ENCODE measurements around the gene SACM1L.
"Not testable (repeated sequence)": the region's sequence is repeated elsewhere in the genome, so short reads cannot be mapped to it uniquely, and the experiment has no call there.

SACM1L gene

GRCh38 chr3:45692866-45693265, 3.7 kb downstream of the SACM1L start:
- DNase-seq (ENCODE audit: low read depth) = no peak

- DNase-seq (ENCODE audit: low read depth) = no peak
These were observed 4.8 kb downstream of the SACM1L start for GRCh38 chr3:45693941-45694521.

GRCh38 chr3:45695166-45695565, 6.0 kb downstream of the SACM1L start:
- DNase-seq (ENCODE audit: low read depth) = not testable (repeated sequence)

- no peak for DNase-seq (ENCODE audit: low read depth)
These were observed 11.4 kb downstream of the SACM1L start for GRCh38 chr3:45700570-45701073.

- DNase-seq (ENCODE audit: low read depth) = no peak
These were observed 12.1 kb downstream of the SACM1L start for GRCh38 chr3:45701172-45701867.

GRCh38 chr3:45704301-45704943, 15.2 kb downstream of the SACM1L start:
- no peak for DNase-seq (ENCODE audit: low read depth)

- no peak for DNase-seq (ENCODE audit: low read depth)
These were observed 16.9 kb downstream of the SACM1L start for GRCh38 chr3:45705839-45706808.

- no peak for DNase-seq (ENCODE audit: low read depth)
These were observed 22.7 kb downstream of the SACM1L start for GRCh38 chr3:45711931-45712330.

- DNase-seq (ENCODE audit: low read depth) = no peak
These were observed 23.4 kb downstream of the SACM1L start for GRCh38 chr3:45712434-45713110.

- no peak for DNase-seq (ENCODE audit: low read depth)
These were observed 26.7 kb downstream of the SACM1L start for GRCh38 chr3:45715945-45716344.

GRCh38 chr3:45716790-45717336, 27.7 kb downstream of the SACM1L start:
- DNase-seq (ENCODE audit: low read depth) = no peak

GRCh38 chr3:45719655-45720487, 30.7 kb downstream of the SACM1L start:
- DNase-seq (ENCODE audit: low read depth) = no peak

- DNase-seq (ENCODE audit: low read depth) = no peak
These were observed 35.7 kb downstream of the SACM1L start for GRCh38 chr3:45724911-45725310.

GRCh38 chr3:45729614-45730013, 40.4 kb downstream of the SACM1L start:
- no peak for DNase-seq (ENCODE audit: low read depth)

- no peak for DNase-seq (ENCODE audit: low read depth)
These were observed 41.4 kb downstream of the SACM1L start for GRCh38 chr3:45730409-45731154.

GRCh38 chr3:45736707-45737106, 47.5 kb downstream of the SACM1L start:
- no peak for DNase-seq (ENCODE audit: low read depth)

GRCh38 chr3:45737234-45737633, 48.0 kb downstream of the SACM1L start:
- no peak for DNase-seq (ENCODE audit: low read depth)

- no peak for DNase-seq (ENCODE audit: low read depth)
These were observed 50.8 kb downstream of the SACM1L start for GRCh38 chr3:45739991-45740390.

GRCh38 chr3:45741247-45741646, 52.1 kb downstream of the SACM1L start:
- no peak for DNase-seq (ENCODE audit: low read depth)
